ENCODE data around the gene TRERF1. TPM values are rescaled to one million over a fixed set of nuclear protein-coding genes. Genes with fewer than 3 reads are reported as not detected.

Gene TRERF1
- total RNA-seq, 1 donor from 2014 or later: 20.6 TPM

- no peaks in the 10 kb centered on the region for H3K9me3 ChIP-seq
- H3K4me1 ChIP-seq: peaks cover 16% of the 10 kb centered on the region
- no peak overlapping the region for H3K4me3 ChIP-seq
- no peaks in the 10 kb centered on the region for H3K27me3 ChIP-seq
- intact Hi-C loops (cut with DNase I): no loop called here
- peaks cover 0 to 31% of the 10 kb centered on the region in 2 donors for H3K36me3 ChIP-seq
- TF ChIP-seq, protein P1, sequence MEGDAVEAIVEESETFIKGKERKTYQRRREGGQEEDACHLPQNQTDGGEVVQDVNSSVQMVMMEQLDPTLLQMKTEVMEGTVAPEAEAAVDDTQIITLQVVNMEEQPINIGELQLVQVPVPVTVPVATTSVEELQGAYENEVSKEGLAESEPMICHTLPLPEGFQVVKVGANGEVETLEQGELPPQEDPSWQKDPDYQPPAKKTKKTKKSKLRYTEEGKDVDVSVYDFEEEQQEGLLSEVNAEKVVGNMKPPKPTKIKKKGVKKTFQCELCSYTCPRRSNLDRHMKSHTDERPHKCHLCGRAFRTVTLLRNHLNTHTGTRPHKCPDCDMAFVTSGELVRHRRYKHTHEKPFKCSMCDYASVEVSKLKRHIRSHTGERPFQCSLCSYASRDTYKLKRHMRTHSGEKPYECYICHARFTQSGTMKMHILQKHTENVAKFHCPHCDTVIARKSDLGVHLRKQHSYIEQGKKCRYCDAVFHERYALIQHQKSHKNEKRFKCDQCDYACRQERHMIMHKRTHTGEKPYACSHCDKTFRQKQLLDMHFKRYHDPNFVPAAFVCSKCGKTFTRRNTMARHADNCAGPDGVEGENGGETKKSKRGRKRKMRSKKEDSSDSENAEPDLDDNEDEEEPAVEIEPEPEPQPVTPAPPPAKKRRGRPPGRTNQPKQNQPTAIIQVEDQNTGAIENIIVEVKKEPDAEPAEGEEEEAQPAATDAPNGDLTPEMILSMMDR (IDR thresholded peaks at IDR 0.05): no peak
- TF ChIP-seq POLR2A (IDR thresholded peaks at IDR 0.05) (no peak), POLR2AphosphoS5 (IDR thresholded peaks at IDR 0.05; ENCODE audit: insufficient read depth in 1 of 2, low read depth in 1 of 2) (no peak)
- peak overlapping the region; percentile 3 for H3K27ac ChIP-seq
- no peak for DNase-seq (ENCODE audit: extremely low spot score in 2 of 2)
Measured at GRCh38 chr6:42239736-42240375, 211.9 kb downstream of the TRERF1 start.

DNA sequence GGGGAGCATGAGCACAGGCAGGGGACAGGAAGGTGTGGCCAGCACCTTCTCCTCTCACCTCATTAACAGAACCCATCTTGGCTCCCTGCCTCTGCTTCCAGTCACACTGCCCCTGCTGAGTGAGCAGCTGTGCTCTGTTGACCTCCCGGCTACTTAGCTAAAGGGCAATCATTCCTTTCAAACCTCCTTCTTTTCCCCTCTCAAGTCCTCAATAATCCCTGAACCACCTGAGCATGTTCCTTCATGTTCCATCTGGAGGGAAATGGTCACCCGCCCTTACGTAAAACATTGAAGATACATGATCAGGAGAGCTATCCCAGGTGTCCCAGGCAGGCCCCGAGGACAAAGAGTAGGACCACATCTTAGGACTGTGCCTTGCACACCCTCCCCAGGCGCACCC, 212.4 kb downstream of the TRERF1 start:
- H3K9me3 ChIP-seq: no peaks in the 10 kb centered on the region
- peaks cover 0 to 31% of the 10 kb centered on the region in 2 donors for H3K36me3 ChIP-seq
- no peaks in the 10 kb centered on the region for H3K27me3 ChIP-seq
- no peak overlapping the region for H3K4me3 ChIP-seq
- H3K27ac ChIP-seq: no peak overlapping the region
- H3K4me1 ChIP-seq: peaks cover 16% of the 10 kb centered on the region
- TF ChIP-seq, protein P1 (IDR thresholded peaks at IDR 0.05): no peak
- TF ChIP-seq POLR2A (IDR thresholded peaks at IDR 0.05): no peak
- no peak for TF ChIP-seq POLR2AphosphoS5 (IDR thresholded peaks at IDR 0.05; ENCODE audit: insufficient read depth in 1 of 2, low read depth in 1 of 2)
- DNase-seq (ENCODE audit: extremely low spot score in 2 of 2): no peak
- intact Hi-C loops (cut with DNase I): no loop called here

GRCh38 chr6:42237857-42238256, 213.9 kb downstream of the TRERF1 start:
- no peaks in the 10 kb centered on the region for H3K9me3 ChIP-seq
- H3K27ac ChIP-seq: no peak overlapping the region
- no peaks in the 10 kb centered on the region for H3K27me3 ChIP-seq
- TF ChIP-seq POLR2A (IDR thresholded peaks at IDR 0.05) (no peak), POLR2AphosphoS5 (IDR thresholded peaks at IDR 0.05; ENCODE audit: insufficient read depth in 1 of 2, low read depth in 1 of 2) (no peak)
- TF ChIP-seq, protein P1 (IDR thresholded peaks at IDR 0.05): no peak
- intact Hi-C loops (cut with DNase I): no loop called here
- peaks cover 0 to 29% of the 10 kb centered on the region in 2 donors for H3K36me3 ChIP-seq
- no peak overlapping the region for H3K4me3 ChIP-seq
- peaks cover 16% of the 10 kb centered on the region for H3K4me1 ChIP-seq
- no peak for DNase-seq (ENCODE audit: extremely low spot score in 2 of 2)

- H3K36me3 ChIP-seq: peaks cover 0 to 28% of the 10 kb centered on the region in 2 donors
- DNase-seq (ENCODE audit: extremely low spot score in 2 of 2): no peak
- no peak for TF ChIP-seq POLR2AphosphoS5 (IDR thresholded peaks at IDR 0.05; ENCODE audit: insufficient read depth in 1 of 2, low read depth in 1 of 2)
- no peak for TF ChIP-seq POLR2A (IDR thresholded peaks at IDR 0.05)
- TF ChIP-seq, protein P1 (IDR thresholded peaks at IDR 0.05): no peak
- H3K4me3 ChIP-seq: no peak overlapping the region
- intact Hi-C loops (cut with DNase I): no loop called here
- no peaks in the 10 kb centered on the region for H3K27me3 ChIP-seq
- H3K27ac ChIP-seq: no peak overlapping the region
- H3K9me3 ChIP-seq: no peaks in the 10 kb centered on the region
- peaks cover 16% of the 10 kb centered on the region for H3K4me1 ChIP-seq
Measured at GRCh38 chr6:42236682-42237473, 214.8 kb downstream of the TRERF1 start.

DNA sequence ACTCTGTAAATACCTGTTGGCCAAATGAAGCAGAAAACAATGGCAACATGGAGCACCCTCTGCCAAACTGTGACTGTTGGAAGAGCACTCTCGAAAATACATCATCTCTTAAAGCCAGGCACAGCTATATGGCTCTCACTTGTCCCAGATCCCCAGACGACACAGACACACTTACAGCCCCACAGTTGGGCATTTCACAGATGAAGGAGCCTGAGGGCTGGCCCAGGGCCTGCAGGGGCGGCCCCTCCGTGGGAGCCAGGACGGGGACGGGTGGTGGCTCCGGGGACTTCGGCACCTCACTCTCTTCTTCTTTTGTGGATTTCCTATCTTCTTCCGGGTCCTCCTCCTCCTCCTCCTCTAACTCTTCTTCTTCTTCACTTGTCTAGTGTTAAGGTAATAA, 215.7 kb downstream of the TRERF1 start:
- Histone ChIP-seq H3K36me3 (peaks cover 0 to 24% of the 10 kb centered on the region in 2 donors), H3K27me3 (no peaks in the 10 kb centered on the region), H3K27ac (no peak overlapping the region), H3K4me1 (peaks cover 16% of the 10 kb centered on the region), H3K4me3 (no peak overlapping the region), H3K9me3 (no peaks in the 10 kb centered on the region)
- no peak for DNase-seq (ENCODE audit: extremely low spot score in 2 of 2)
- intact Hi-C loops (cut with DNase I): no loop called here
- TF ChIP-seq POLR2AphosphoS5 (IDR thresholded peaks at IDR 0.05; ENCODE audit: insufficient read depth in 1 of 2, low read depth in 1 of 2): no peak
- TF ChIP-seq, protein P1 (IDR thresholded peaks at IDR 0.05): no peak
- TF ChIP-seq POLR2A (IDR thresholded peaks at IDR 0.05): no peak
